22Rv1 (cell line): ENCODE data around the gene SLC22A14.
"Not testable (repeated sequence)": the region's sequence is repeated elsewhere in the genome, so short reads cannot be mapped to it uniquely, and the experiment has no call there.

Source experiments
- H3K27ac ChIP-seq: fragments of 450-650 bp; 2 replicates; pipeline ENCODE4 v1.5.1; 2017
- ZFX ChIP-seq: fragments of 450-650 bp; IDR thresholded peaks from 2 replicates; pipeline ENCODE4 v1.6.1; 2017; ENCODE audit warnings: antibody characterized with exemption, borderline replicate concordance
- TF ChIP-seq, protein P1 (sequence below): fragments of 450-650 bp; IDR thresholded peaks from 2 replicates; pipeline ENCODE4 v1.5.1; 2017; ENCODE audit warnings: mild to moderate bottlenecking

SLC22A14 gene

DNA sequence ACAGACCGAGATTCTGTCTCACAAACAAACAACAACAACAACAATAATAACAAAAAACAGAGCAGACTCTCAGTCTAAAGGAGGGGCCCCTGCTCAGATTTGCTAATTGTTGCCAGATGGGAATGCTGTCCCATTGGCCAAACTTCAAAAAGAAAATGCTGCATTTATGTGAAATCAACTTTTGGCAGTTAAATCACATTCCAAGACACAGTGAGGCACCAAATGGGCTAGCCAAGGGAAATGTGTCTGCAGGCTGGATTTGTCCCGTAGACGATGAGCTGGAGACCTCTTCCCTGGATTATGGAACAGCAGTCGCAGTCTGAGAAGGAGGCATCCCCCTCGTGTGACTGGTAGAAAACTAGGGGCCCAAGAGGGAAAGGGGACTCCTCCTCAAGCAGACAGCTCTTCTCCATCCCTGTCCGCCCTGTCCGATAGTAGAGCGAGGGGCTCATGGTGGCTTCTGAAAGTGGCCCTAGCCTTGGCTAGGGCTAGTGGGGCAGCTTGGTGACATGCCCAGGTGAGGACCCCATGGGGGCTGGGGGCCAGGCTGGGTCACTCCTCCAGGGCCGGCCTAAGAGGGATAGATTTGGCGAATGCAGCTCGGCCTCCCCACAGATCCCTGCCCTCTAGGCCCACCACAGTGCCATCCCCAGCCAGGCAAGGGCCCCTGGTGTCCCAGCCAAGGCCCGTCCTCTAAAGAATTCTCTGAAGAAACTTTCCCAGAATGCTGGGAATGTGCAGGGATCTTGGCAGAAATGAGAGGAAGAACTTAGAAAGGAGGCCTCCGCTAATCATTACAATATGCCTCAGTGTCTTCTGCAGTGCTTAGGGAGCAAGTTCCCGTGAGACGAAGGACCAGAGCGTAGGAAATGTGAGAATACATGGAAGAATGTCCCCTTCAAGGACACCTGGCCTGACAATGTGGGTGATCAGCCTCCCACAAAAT is 2.0 kb downstream of the SLC22A14 start:
- no peak overlapping the region for H3K27ac ChIP-seq
- TF ChIP-seq ZFX = no peak
- TF ChIP-seq, protein P1, sequence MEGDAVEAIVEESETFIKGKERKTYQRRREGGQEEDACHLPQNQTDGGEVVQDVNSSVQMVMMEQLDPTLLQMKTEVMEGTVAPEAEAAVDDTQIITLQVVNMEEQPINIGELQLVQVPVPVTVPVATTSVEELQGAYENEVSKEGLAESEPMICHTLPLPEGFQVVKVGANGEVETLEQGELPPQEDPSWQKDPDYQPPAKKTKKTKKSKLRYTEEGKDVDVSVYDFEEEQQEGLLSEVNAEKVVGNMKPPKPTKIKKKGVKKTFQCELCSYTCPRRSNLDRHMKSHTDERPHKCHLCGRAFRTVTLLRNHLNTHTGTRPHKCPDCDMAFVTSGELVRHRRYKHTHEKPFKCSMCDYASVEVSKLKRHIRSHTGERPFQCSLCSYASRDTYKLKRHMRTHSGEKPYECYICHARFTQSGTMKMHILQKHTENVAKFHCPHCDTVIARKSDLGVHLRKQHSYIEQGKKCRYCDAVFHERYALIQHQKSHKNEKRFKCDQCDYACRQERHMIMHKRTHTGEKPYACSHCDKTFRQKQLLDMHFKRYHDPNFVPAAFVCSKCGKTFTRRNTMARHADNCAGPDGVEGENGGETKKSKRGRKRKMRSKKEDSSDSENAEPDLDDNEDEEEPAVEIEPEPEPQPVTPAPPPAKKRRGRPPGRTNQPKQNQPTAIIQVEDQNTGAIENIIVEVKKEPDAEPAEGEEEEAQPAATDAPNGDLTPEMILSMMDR = no peak

DNA sequence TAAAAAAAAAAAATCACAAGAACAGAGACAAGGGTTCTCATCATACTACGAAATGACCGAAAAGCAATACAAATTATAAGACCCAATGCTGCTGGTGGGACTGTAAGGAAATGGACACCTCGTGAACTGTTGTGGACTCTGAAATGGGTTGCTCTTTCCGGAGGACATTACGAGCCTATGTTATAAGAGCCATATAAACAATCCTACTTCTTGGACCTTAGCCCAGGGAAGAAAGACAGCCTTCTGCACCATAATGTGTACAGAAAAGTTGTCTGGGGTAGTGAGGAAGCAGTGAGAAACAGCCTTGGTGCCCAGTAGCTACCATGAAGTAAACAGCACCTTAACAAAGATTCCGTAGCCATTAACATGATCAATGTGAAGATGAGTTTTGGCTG is 2.7 kb downstream of the SLC22A14 start:
- no peak for TF ChIP-seq ZFX
- TF ChIP-seq, protein P1 = no peak

DNA sequence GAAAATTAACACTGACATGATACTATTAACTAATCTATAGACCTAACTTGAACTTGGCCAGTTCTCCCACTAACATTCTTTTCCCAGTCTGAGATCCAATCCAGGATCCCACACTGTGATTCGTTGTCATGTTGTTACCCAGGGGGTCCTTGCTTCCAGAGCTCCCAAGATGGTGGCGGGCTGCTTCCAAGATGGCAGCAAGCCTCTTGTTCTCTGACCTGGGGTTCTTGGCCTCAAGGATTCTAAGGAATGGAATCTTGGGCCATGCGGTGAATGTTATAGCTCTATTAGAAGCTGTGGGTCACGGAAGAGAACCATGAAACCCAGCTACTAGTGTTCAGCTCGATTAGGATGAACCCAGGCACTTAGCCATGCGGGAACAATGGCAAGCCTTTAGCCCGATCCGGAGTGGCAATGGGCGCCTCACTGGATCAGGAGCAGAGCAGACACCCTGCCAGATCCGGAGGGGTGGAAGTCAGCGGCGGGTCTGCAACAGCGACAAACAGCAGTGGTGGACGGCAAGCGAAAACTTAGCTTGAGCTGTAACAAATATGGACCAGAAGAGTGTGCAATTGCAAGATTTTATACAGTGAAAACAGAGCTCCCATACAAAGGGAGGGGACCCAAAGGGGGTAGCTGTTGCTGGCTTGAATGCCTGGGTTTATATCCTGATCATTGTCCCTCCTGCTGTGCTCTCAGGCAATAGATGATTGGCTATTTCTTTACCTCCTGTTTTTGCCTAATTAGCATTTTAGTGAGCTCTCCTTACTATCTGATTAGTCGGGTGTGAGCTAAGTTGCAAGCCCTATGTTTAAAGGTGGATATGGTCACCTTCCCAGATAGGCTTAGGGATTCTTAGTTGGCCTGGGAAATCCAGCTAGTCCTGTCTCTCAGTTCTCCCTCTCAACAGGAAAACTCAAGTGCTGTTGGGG is 7.5 kb downstream of the SLC22A14 start:
- not testable (repeated sequence) for H3K27ac ChIP-seq

More for the DNA sequence above, 2.7 kb downstream of the SLC22A14 start:
- H3K27ac ChIP-seq = no peak overlapping the region

DNA sequence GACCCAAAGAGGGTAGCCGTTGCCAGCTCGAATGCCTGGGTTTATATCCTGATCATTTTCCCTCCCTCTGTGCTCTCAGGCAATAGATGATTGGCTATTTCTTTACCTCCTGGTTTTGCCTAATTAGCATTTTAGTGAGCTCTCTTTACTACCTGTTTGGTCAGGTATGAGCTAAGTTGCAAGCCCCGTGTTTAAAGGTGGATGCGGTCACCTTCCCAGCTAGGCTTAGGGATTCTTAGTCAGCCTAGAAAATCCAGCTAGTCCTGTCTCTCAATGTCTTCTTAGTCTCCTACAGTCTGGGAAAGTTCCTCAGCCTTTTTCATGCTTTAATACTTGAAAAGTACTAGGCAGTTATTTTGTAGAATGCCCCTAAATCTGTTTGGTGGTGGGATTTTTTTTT is 15.0 kb downstream of the SLC22A14 start:
- H3K27ac ChIP-seq = not testable (repeated sequence)

DNA sequence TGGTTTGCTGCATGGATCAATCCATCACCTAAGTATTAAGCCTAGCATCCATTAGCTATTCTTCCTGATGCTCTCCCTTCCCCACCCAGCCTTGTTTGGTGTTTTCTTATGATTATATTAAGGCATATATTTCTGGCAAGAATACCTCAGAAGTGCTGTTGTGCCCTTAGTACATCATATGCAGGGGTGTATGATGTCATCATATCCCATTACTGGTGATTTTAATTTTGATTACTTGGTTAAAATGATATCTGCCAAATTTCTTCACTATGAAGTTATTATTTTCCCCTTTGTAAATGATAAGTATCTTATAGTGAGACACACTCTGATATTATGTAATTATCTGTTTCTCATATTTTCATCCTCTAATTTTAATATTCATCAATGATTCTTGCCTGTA is 15.4 kb downstream of the SLC22A14 start:
- TF ChIP-seq ZFX = no peak
- TF ChIP-seq, protein P1 = no peak

DNA sequence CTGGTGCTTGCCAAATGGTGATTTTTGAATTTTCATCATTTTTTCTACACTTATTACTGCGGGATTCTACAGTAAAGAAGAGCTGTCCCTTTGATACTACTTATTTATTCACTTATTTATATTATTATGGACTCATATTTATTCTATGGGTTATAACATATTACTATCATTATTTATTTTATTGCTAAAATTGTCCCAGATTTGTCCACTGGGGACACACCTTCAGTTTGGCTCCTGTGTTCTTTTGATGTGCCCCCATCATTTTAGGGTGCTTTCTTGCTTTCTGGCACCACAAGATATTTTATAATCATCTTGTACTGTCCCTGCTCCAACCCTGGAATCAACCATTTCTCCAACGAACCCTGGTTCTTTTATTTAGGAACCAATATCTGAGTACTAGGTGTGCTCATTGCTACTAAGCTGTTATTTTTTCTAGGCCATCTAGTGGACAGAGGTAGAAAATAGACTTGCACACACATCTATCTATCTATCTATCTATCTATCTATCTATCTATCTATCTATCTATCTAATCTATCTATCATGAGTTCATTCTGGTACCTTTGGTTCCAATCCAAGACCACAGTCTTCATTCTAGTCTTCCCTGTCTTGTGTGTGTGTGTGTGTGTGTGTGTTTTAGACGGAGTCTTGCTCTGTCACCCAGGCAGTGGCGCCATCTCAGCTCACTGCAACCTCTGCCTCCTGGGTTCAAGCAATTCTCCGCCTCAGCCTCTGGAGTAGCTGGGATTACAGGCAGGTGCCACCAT is 16.0 kb downstream of the SLC22A14 start:
- no peak overlapping the region for H3K27ac ChIP-seq
- TF ChIP-seq, protein P1 = peak; percentile 72
- no peak for TF ChIP-seq ZFX

More for the DNA sequence above, 15.4 kb downstream of the SLC22A14 start:
- no peak overlapping the region for H3K27ac ChIP-seq

DNA sequence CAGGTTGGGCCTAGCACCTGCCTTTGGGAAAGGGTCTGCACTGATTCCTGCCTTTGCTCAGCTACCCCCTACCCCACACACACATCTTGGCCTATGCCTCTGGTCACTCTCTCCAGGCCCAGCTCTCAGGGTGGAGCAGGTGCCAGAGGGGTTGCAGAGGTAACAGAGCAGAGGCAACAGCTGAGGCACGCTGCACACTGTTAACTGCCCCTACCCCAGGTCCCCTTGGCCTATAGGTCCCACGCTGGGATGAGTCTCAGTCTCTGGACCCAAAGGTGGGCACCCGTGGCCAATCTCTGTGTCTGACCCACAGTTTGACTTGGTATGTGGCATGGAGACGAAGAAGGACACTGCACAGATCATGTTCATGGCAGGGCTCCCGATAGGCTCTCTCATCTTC is 24.8 kb downstream of the SLC22A14 start:
- H3K27ac ChIP-seq = no peak overlapping the region
- TF ChIP-seq ZFX = no peak
- TF ChIP-seq, protein P1 = no peak
